ENCODE measurements around the gene CAMK2N2. TPM values are rescaled to one million over a fixed set of nuclear protein-coding genes. Genes with fewer than 3 reads are reported as not detected.
A peak's percentile ranks its signal among the peaks of the same experiment; 100 is the strongest.

Gene CAMK2N2
- total RNA-seq, 1 donor from 2014 or later = not detected

- Histone ChIP-seq H3K4me3 (ENCODE audit: low read depth, low read length) (peak within 1 kb of the TSS; percentile 65), H3K36me3 (ENCODE audit: control insufficient read depth, insufficient read depth, low read length) (peaks cover 11% of the 10 kb centered on the region), H3K27me3 (ENCODE audit: control insufficient read depth, insufficient read depth, low read length) (no peaks in the 10 kb centered on the region)
- TF ChIP-seq, protein P1, sequence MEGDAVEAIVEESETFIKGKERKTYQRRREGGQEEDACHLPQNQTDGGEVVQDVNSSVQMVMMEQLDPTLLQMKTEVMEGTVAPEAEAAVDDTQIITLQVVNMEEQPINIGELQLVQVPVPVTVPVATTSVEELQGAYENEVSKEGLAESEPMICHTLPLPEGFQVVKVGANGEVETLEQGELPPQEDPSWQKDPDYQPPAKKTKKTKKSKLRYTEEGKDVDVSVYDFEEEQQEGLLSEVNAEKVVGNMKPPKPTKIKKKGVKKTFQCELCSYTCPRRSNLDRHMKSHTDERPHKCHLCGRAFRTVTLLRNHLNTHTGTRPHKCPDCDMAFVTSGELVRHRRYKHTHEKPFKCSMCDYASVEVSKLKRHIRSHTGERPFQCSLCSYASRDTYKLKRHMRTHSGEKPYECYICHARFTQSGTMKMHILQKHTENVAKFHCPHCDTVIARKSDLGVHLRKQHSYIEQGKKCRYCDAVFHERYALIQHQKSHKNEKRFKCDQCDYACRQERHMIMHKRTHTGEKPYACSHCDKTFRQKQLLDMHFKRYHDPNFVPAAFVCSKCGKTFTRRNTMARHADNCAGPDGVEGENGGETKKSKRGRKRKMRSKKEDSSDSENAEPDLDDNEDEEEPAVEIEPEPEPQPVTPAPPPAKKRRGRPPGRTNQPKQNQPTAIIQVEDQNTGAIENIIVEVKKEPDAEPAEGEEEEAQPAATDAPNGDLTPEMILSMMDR (IDR thresholded peaks at IDR 0.05; ENCODE audit: insufficient read depth, low read length, severe bottlenecking) = peak; percentile 62
- DNase-seq (ENCODE audit: low read depth) (peak; percentile 96), FAIRE-seq (peak; percentile 7)
Observed at GRCh38 chr3:184249412-184250166, 11.8 kb downstream of the CAMK2N2 start, which contains the start of gene EEF1AKMT4. TSS of gene EEF1AKMT4 (plus strand) at chr3:184249672. CDS start at chr3:184249695, 23 bp downstream.

- peaks cover 18% of the 10 kb centered on the region for H3K36me3 ChIP-seq (ENCODE audit: control insufficient read depth, insufficient read depth, low read length)
- TF ChIP-seq, protein P1 (IDR thresholded peaks at IDR 0.05; ENCODE audit: insufficient read depth, low read length, severe bottlenecking) = no peak
- no peaks in the 10 kb centered on the region for H3K27me3 ChIP-seq (ENCODE audit: control insufficient read depth, insufficient read depth, low read length)
- FAIRE-seq = no peak
- peak within 1 kb of the TSS; percentile 65 for H3K4me3 ChIP-seq (ENCODE audit: low read depth, low read length)
- DNase-seq (ENCODE audit: low read depth) = peak; percentile 62
Observed at GRCh38 chr3:184248454-184249411, 12.6 kb downstream of the CAMK2N2 start, which contains the start of gene ALG3. TSS of gene ALG3 (minus strand) at chr3:184248962. CDS start at chr3:184248940, 22 bp downstream.

- peaks cover 2% of the 10 kb centered on the region for H3K27me3 ChIP-seq (ENCODE audit: control insufficient read depth, insufficient read depth, low read length)
- TF ChIP-seq, protein P1 (IDR thresholded peaks at IDR 0.05; ENCODE audit: insufficient read depth, low read length, severe bottlenecking) = no peak
- DNase-seq (ENCODE audit: low read depth) (no peak), FAIRE-seq (peak; percentile 60)
- peaks cover 27% of the 10 kb centered on the region for H3K36me3 ChIP-seq (ENCODE audit: control insufficient read depth, insufficient read depth, low read length)
- no peak overlapping the region for H3K4me3 ChIP-seq (ENCODE audit: low read depth, low read length)
Observed at GRCh38 chr3:184242297-184242685, 19.1 kb downstream of the CAMK2N2 start.

GRCh38 chr3:184241447-184242296 lies 19.7 kb downstream of the CAMK2N2 start:
- peak overlapping the region; percentile 9 for H3K4me3 ChIP-seq (ENCODE audit: low read depth, low read length)
- peaks cover 27% of the 10 kb centered on the region for H3K36me3 ChIP-seq (ENCODE audit: control insufficient read depth, insufficient read depth, low read length)
- DNase-seq (ENCODE audit: low read depth) (peak; percentile 57), FAIRE-seq (no peak)
- TF ChIP-seq, protein P1 (IDR thresholded peaks at IDR 0.05; ENCODE audit: insufficient read depth, low read length, severe bottlenecking) = peak; percentile 93
- H3K27me3 ChIP-seq (ENCODE audit: control insufficient read depth, insufficient read depth, low read length) = peaks cover 2% of the 10 kb centered on the region

DNA sequence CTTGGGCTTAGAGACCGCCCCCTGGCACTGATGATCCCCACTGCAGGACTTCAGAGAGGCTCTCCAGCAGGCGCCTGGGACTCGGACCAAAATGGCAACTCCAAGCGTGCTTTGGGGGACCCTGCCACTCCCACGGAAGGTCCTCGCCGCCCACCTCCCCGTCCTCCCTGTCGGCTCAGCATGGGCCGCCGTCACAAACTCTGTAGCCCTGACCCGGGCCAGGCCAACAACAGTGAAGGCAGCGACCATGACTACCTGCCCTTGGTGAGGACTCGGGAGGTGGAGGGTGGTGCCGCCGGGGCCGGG lies 20.3 kb downstream of the CAMK2N2 start:
- Histone ChIP-seq H3K36me3 (ENCODE audit: control insufficient read depth, insufficient read depth, low read length) (peaks cover 27% of the 10 kb centered on the region), H3K27me3 (ENCODE audit: control insufficient read depth, insufficient read depth, low read length) (peaks cover 2% of the 10 kb centered on the region), H3K4me3 (ENCODE audit: low read depth, low read length) (no peak overlapping the region)
- FAIRE-seq (no peak), DNase-seq (ENCODE audit: low read depth) (no peak)
- TF ChIP-seq, protein P1 (IDR thresholded peaks at IDR 0.05; ENCODE audit: insufficient read depth, low read length, severe bottlenecking) = no peak
